IMR-90 (cell line): ENCODE measurements around the gene CDC42EP2. TPM values are rescaled to one million over a fixed set of nuclear protein-coding genes. Genes with fewer than 3 reads are reported as not detected.
A peak's percentile ranks its signal among the peaks of the same experiment; 100 is the strongest.

Experiments used
- ATAC-seq: fragments of 200-7000 bp; cut with Tn5 transposase; 2 replicates; pipeline ENCODE4 v1.9.1; 2020; ENCODE audit warnings: low read depth, mild to moderate bottlenecking, moderate library complexity
- BruUV-seq: library from RNA; stranded (reverse); fragments of 400-500 nt; replicated peaks from 2 replicates; lab custom pipeline; 2021; lab: Mats Ljungman, UMichigan
- CTCF ChIA-PET: fragments of 300-600 bp; formaldehyde crosslinking; extraction: SDS; loops from one replicate; lab custom pipeline; 2021; ENCODE audit warnings: antibody characterized with exemption; lab: Yijun Ruan, JAX
- POLR2A ChIA-PET: fragments of 300-600 bp; sonication (Branson Sonifier 250); formaldehyde crosslinking; loops from one replicate; lab custom pipeline; 2022; ENCODE audit warnings: antibody characterized with exemption; ENCODE audit not compliant: unreplicated experiment; lab: Charles Lee
- DNase-seq: peaks from one replicate; pipeline ENCODE4 v3.0.0; 2013
- H2AFZ ChIP-seq: replicated peaks from 2 replicates; pipeline ENCODE3; 2013; ENCODE audit warnings: low read length, mild to moderate bottlenecking; ENCODE audit not compliant: poor library complexity
- H2AK5ac ChIP-seq: 2 replicates; pipeline ENCODE4 v1.6.1; 2013; ENCODE audit warnings: low read depth, low read length, inconsistent platforms
- H2AK9ac ChIP-seq: replicated peaks from 2 replicates; pipeline ENCODE3; 2013; ENCODE audit warnings: mild to moderate bottlenecking, low read depth, low read length, moderate library complexity; ENCODE audit not compliant: poor library complexity
- H2BK120ac ChIP-seq: 2 replicates; pipeline ENCODE4 v1.6.1; 2013; ENCODE audit warnings: low read depth, low read length, inconsistent platforms
- H2BK15ac ChIP-seq: 3 replicates; pipeline ENCODE4 v1.6.1; 2013; ENCODE audit warnings: low read depth, low read length, inconsistent platforms
- H2BK20ac ChIP-seq: 2 replicates; pipeline ENCODE4 v1.6.1; 2013; ENCODE audit warnings: low read depth, mild to moderate bottlenecking, inconsistent platforms, low read length, moderate library complexity
- H2BK5ac ChIP-seq: 2 replicates; pipeline ENCODE4 v1.6.1; 2013; ENCODE audit warnings: mild to moderate bottlenecking, low read depth, low read length, inconsistent platforms; ENCODE audit not compliant: poor library complexity, severe bottlenecking
- H3K14ac ChIP-seq: replicated peaks from 2 replicates; pipeline ENCODE4 v1.6.1; 2013; ENCODE audit warnings: low read depth, low read length, inconsistent platforms
- H3K18ac ChIP-seq: 2 replicates; pipeline ENCODE4 v1.6.1; 2013; ENCODE audit warnings: low read depth, low read length, control low read depth
- H3K23ac ChIP-seq: 2 replicates; pipeline ENCODE4 v1.6.1; 2013; ENCODE audit warnings: low read depth, low read length, inconsistent platforms
- H3K27ac ChIP-seq: 2 replicates; pipeline ENCODE4 v1.5.1; 2013; ENCODE audit warnings: mild to moderate bottlenecking, control low read depth, low read length; ENCODE audit not compliant: insufficient read depth
- H3K27me3 ChIP-seq: 2 replicates; pipeline ENCODE4 v1.6.1; 2013; ENCODE audit warnings: low read length; ENCODE audit not compliant: control insufficient read depth, insufficient read depth
- H3K36me3 ChIP-seq: 2 replicates; pipeline ENCODE4 v1.6.1; 2013; ENCODE audit warnings: low read length, mixed read lengths; ENCODE audit not compliant: control insufficient read depth, insufficient read depth
- H3K4ac ChIP-seq: 2 replicates; pipeline ENCODE4 v1.6.1; 2013; ENCODE audit warnings: low read depth, low read length, inconsistent platforms
- H3K4me1 ChIP-seq: 2 replicates; pipeline ENCODE4 v1.6.1; 2013; ENCODE audit warnings: low read length, mixed read lengths; ENCODE audit not compliant: control insufficient read depth, insufficient read depth
- H3K4me2 ChIP-seq: 2 replicates; pipeline ENCODE4 v1.6.1; 2013; ENCODE audit warnings: low read depth, mild to moderate bottlenecking, control low read depth, low read length, moderate library complexity
- H3K4me3 ChIP-seq: 2 replicates; pipeline ENCODE4 v1.5.1; 2013; ENCODE audit warnings: low read depth, mild to moderate bottlenecking, control low read depth, low read length, moderate library complexity; ENCODE audit not compliant: insufficient read depth
- H3K56ac ChIP-seq: 2 replicates; pipeline ENCODE4 v1.6.1; 2013; ENCODE audit warnings: low read length, inconsistent platforms; ENCODE audit not compliant: insufficient read depth; ENCODE audit errors: extremely low read depth
- H3K79me1 ChIP-seq, 2 experiments: 2 replicates each; pipeline ENCODE4 v1.6.1; 2013; ENCODE audit warnings: low read length in 2 of 2, inconsistent platforms in 1 of 2, low read depth in 1 of 2
- H3K9ac ChIP-seq: 2 replicates; pipeline ENCODE4 v1.6.1; 2013; ENCODE audit warnings: low read depth, low read length, control low read depth
- H3K9me1 ChIP-seq: 2 replicates; pipeline ENCODE4 v1.6.1; 2013; ENCODE audit warnings: low read length, inconsistent platforms; ENCODE audit not compliant: insufficient read depth
- H3K9me3 ChIP-seq: 2 replicates; pipeline ENCODE4 v1.6.1; 2013; ENCODE audit warnings: low read length; ENCODE audit not compliant: control insufficient read depth, insufficient read depth
- H4K20me1 ChIP-seq: 2 replicates; pipeline ENCODE4 v1.6.1; 2013; ENCODE audit warnings: low read length, inconsistent platforms; ENCODE audit not compliant: insufficient read depth
- H4K5ac ChIP-seq: 2 replicates; pipeline ENCODE4 v1.6.1; 2013; ENCODE audit warnings: mild to moderate bottlenecking, low read depth, low read length, control low read depth
- H4K8ac ChIP-seq, 2 experiments: 2 replicates each; pipeline ENCODE4 v1.6.1; 2013; ENCODE audit warnings: low read depth in 2 of 2, low read length in 2 of 2, control low read depth in 1 of 2, inconsistent platforms in 1 of 2
- H4K91ac ChIP-seq: 2 replicates; pipeline ENCODE4 v1.6.1; 2013; ENCODE audit warnings: low read depth, low read length, inconsistent platforms; ENCODE audit not compliant: insufficient read depth
- CHD1 ChIP-seq: IDR thresholded peaks from 2 replicates; pipeline ENCODE4 v1.6.1; 2012; ENCODE audit warnings: low read depth, low read length, improper control_type of control experiment
- MAFK ChIP-seq: IDR thresholded peaks from 2 replicates; pipeline ENCODE4 v1.6.1; 2012; ENCODE audit warnings: low read depth, low read length, improper control_type of control experiment
- MAZ ChIP-seq: IDR thresholded peaks from 2 replicates; pipeline ENCODE4 v1.6.1; 2012; ENCODE audit warnings: low read depth, mild to moderate bottlenecking, low read length, improper control_type of control experiment, moderate library complexity, borderline replicate concordance
- MXI1 ChIP-seq: IDR thresholded peaks from 2 replicates; pipeline ENCODE4 v1.6.1; 2012; ENCODE audit warnings: low read depth, mild to moderate bottlenecking, low read length, moderate library complexity, borderline replicate concordance
- NFE2L2 ChIP-seq: fragments of 150-350 bp; IDR thresholded peaks from 2 replicates; pipeline ENCODE4 v1.6.1; 2016; ENCODE audit warnings: low read depth, mild to moderate bottlenecking, low read length
- RCOR1 ChIP-seq: IDR thresholded peaks from 2 replicates; pipeline ENCODE4 v1.6.1; 2012; ENCODE audit warnings: mild to moderate bottlenecking, low read length, improper control_type of control experiment; ENCODE audit not compliant: insufficient replicate concordance
- RFX5 ChIP-seq: IDR thresholded peaks from 2 replicates; pipeline ENCODE4 v1.8.0; 2012; ENCODE audit warnings: low read depth, mild to moderate bottlenecking, low read length, moderate library complexity
- SMC3 ChIP-seq: fragments of 150-350 bp; IDR thresholded peaks from 2 replicates; pipeline ENCODE4 v1.6.1; 2016; ENCODE audit warnings: low read depth, mild to moderate bottlenecking, antibody characterized with exemption, low read length, moderate library complexity
- WGBS, 2 experiments: methylation state at CpG; one replicate each; pipeline versions ENCODE4 v1.1.5 to v1.1.7; 2013; ENCODE audit warnings: missing lambda C conversion rate in 2 of 2; ENCODE audit not compliant: insufficient read length in 1 of 2; ENCODE audit errors: extremely low coverage in 2 of 2; 5-methylcytosine and 5-hydroxymethylcytosine counted together
- dilution Hi-C: fragments of 300-500 bp; cut with HindIII; formaldehyde crosslinking; loops from one replicate; pipeline ENCODE4 v1.14.3; 2018; ENCODE audit warnings: low sequenced_read_pairs; ENCODE audit not compliant: unreplicated experiment
- in situ Hi-C: fragments of 300-500 bp; cut with MboI; formaldehyde crosslinking; loops from 3 replicates; pipeline ENCODE4 v1.14.3; 2019; ENCODE audit warnings: low sequenced_read_pairs, inconsistent platforms, mixed read lengths
- intact Hi-C: fragments of 100-400 bp; cut with micrococcal nuclease; formaldehyde crosslinking; loops from 2 replicates; pipeline ENCODE4 v1.10.0; 2022
- polyA plus RNA-seq, 3 experiments: library from polyadenylated mRNA; depleted of rRNA; stranded (reverse); fragments of >200 nt; gene quantifications; 2 replicates each; pipeline ENCODE4 v1.2.3, GENCODE V29; 2012; ENCODE audit warnings: low replicate concordance in 1 of 3
- total RNA-seq: library from RNA; depleted of rRNA; stranded (reverse); fragments of >200 nt; gene quantifications from 2 replicates; pipeline ENCODE4 v1.2.3, GENCODE V29; 2012
- TF ChIP-seq, protein P1 (sequence below): fragments of 150-350 bp; IDR thresholded peaks from 2 replicates; pipeline ENCODE4 v1.6.1; 2016; ENCODE audit warnings: low read depth, mild to moderate bottlenecking, low read length, moderate library complexity, borderline replicate concordance
- TF ChIP-seq, protein P2 (sequence below): conservative IDR thresholded peaks from 2 replicates; pipeline ENCODE4 v1.5.1; 2012; ENCODE audit warnings: mild to moderate bottlenecking, low read depth, low read length, improper control_type of control experiment

The CDC42EP2 gene
- total and polyA plus RNA-seq, 2 of the 4 experiments (the other 2 are of a cell fraction), result 5.2 to 27.5 TPM

DNA sequence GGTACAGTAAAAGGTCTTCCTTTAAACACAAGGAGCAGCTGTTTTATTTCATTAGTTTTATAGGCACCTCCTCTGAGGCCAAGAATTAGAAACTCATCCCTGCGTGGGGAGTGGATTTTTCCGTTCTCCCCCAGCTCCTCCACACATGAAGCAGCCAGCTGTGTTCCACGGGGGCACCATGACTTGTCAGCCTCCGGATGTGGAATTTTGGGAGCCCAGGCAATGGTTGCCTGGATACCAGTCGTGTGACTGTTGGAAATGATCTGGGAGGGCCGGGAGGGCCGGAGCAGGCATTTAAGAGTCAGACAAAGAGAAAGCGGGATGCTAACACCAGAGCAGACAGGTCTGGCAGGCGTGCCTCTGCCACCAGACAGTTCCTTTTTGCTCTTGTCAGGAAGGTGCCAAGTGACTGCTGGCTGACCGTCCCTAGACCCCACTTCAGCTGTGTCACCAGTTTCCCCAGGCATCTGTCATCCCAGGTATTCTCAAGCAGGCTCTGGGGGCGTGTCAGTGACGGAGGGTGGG lies 15.9 kb upstream of the CDC42EP2 start (continued):
- no peak for TF ChIP-seq RCOR1

DNA sequence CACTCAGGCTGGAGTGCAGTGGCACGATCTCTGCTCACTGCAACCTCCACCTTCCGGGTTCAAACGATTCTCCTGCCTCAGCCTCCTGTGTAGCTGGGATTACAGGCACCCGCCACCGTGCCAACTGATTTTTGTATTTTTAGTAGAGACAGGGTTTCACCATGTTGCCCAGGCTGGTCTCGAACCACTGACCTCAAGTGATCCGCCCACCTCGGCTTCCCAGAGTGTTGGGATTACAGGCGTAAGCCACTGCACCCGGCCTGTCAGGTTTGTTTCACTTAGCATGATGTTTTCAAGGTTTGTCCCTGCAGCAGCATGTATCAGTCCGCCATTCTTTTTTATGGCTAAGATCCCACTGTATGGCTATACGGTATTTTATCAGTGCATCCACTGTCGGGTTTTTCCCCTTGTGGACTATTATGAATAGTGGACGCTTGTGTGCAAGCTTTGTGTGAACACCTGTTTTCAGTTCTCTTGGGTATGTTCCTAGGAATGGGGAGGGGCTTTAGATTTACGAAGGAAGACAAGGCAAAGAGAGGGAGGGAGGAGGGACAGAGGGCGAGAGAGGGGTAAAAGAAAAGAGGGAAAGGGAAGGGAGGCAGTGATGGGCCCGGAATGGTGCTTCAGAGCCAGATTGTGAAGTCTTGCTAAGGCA lies 13.9 kb upstream of the CDC42EP2 start:
- intact Hi-C loops (no loop called here), in situ Hi-C loops (no loop called here), dilution Hi-C loops (no loop called here)
- ATAC-seq (no peak), DNase-seq (no peak)
- Histone ChIP-seq H4K5ac (no peak overlapping the region; the same call in 1 of the 2 replicates), H2AFZ (no peak overlapping the region), H3K4me2 (no peak overlapping the region), H4K20me1 (peaks cover 13% of the 10 kb centered on the region), H2AK5ac (peak overlapping the region; percentile 95; the same call in 1 of the 2 replicates), H3K4me3 (no peak overlapping the region), H2BK5ac (no peak overlapping the region), H2BK15ac (no peak overlapping the region), H3K9me1 (peaks cover 53% of the 10 kb centered on the region), H3K18ac (no peak overlapping the region; the same call in 1 of the 2 replicates), H2AK9ac (peak overlapping the region; percentile 91), H3K14ac (no peak overlapping the region), H2BK120ac (peak overlapping the region; percentile 50; the same call in 1 of the 2 replicates), H3K4me1 (peaks cover 55% of the 10 kb centered on the region), H3K4ac (peak overlapping the region; percentile 96; the same call in 1 of the 2 replicates), H3K56ac (no peak overlapping the region), H3K27ac (peak overlapping the region; percentile 11; the same call in 1 of the 2 replicates), H3K36me3 (0 out of 2 replicates have a peak, but pooled peaks cover 2% of the 10 kb centered on the region), H3K9me3 (no peaks in the 10 kb centered on the region), H3K79me1 (peaks cover 7 to 61% of the 10 kb centered on the region in 2 experiments; a peak in 3 of 4 replicates), H4K91ac (0 out of 2 replicates have a peak overlapping the region, but pooled peaks have one; percentile 95), H4K8ac (peak overlapping the region in 1 of 2 experiments; percentile 81; a peak in 1 of 4 replicates), H3K23ac (no peak overlapping the region), H2BK20ac (peak overlapping the region; percentile 38; the same call in 1 of the 2 replicates), H3K9ac (no peak overlapping the region), H3K27me3 (no peaks in the 10 kb centered on the region)
- ChIA-PET CTCF (no interaction called here), POLR2A (no interaction called here)
- no TSS peak for BruUV-seq
- TF ChIP-seq, protein P1, sequence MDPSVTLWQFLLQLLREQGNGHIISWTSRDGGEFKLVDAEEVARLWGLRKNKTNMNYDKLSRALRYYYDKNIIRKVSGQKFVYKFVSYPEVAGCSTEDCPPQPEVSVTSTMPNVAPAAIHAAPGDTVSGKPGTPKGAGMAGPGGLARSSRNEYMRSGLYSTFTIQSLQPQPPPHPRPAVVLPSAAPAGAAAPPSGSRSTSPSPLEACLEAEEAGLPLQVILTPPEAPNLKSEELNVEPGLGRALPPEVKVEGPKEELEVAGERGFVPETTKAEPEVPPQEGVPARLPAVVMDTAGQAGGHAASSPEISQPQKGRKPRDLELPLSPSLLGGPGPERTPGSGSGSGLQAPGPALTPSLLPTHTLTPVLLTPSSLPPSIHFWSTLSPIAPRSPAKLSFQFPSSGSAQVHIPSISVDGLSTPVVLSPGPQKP, result no peak
- TF ChIP-seq RCOR1 (no peak), CHD1 (no peak), NFE2L2 (no peak), SMC3 (no peak), RFX5 (no peak), MAZ (no peak), MXI1 (no peak), MAFK (no peak)
- TF ChIP-seq, protein P2, sequence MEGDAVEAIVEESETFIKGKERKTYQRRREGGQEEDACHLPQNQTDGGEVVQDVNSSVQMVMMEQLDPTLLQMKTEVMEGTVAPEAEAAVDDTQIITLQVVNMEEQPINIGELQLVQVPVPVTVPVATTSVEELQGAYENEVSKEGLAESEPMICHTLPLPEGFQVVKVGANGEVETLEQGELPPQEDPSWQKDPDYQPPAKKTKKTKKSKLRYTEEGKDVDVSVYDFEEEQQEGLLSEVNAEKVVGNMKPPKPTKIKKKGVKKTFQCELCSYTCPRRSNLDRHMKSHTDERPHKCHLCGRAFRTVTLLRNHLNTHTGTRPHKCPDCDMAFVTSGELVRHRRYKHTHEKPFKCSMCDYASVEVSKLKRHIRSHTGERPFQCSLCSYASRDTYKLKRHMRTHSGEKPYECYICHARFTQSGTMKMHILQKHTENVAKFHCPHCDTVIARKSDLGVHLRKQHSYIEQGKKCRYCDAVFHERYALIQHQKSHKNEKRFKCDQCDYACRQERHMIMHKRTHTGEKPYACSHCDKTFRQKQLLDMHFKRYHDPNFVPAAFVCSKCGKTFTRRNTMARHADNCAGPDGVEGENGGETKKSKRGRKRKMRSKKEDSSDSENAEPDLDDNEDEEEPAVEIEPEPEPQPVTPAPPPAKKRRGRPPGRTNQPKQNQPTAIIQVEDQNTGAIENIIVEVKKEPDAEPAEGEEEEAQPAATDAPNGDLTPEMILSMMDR, result no peak
- 90% methylated on average over 8 of the region's 17 CpGs; no CpG with 5 or more reads in 1 of the 2 experiments for WGBS, 2 experiments
